ENCODE measurements around the gene LLCFC1. TPM values are rescaled to one million over a fixed set of nuclear protein-coding genes. Genes with fewer than 3 reads are reported as not detected.

Gene LLCFC1
- total and polyA plus RNA-seq, 2 experiments from 2014 or later: not detected

GRCh38 chr7:142956951-142957623 is 17.8 kb downstream of the LLCFC1 start (continued):
- no peak for TF ChIP-seq REST (IDR thresholded peaks at IDR 0.05; ENCODE audit: unreplicated experiment)
- no peak for TF ChIP-seq ZNF331 (CRISPR knock-in tag; IDR thresholded peaks at IDR 0.05; ENCODE audit: low read depth)
- no peak for TF ChIP-seq JUNB (IDR thresholded peaks at IDR 0.05; ENCODE audit: unreplicated experiment)
- no peak for TF ChIP-seq CTCF (conservative IDR thresholded peaks at IDR 0.05; ENCODE audit: low read depth in 2 of 2)

GRCh38 chr7:142957723-142958122 is 18.4 kb downstream of the LLCFC1 start:
- Histone ChIP-seq H3K4me2 (peak overlapping the region; percentile 61), H3K36me3 (ENCODE audit: insufficient read depth) (no peaks in the 10 kb centered on the region; the same call in 1 of the 2 replicates)
- H3K9me3 Mint-ChIP-seq: peaks cover 27% of the 10 kb centered on the region
- TF ChIP-seq ZNF331 (CRISPR knock-in tag; IDR thresholded peaks at IDR 0.05; ENCODE audit: low read depth) (no peak), ETS1 (IDR thresholded peaks at IDR 0.05) (no peak), NANOG (IDR thresholded peaks at IDR 0.05; ENCODE audit: borderline replicate concordance) (no peak), STAT1 (IDR thresholded peaks at IDR 0.05; ENCODE audit: unreplicated experiment) (no peak), CREB1 (CRISPR knock-in tag; IDR thresholded peaks at IDR 0.05; ENCODE audit: low read depth) (no peak), POLR2AphosphoS5 (IDR thresholded peaks at IDR 0.05; ENCODE audit: low read depth) (no peak), EZH2phosphoT487 (IDR thresholded peaks at IDR 0.05; ENCODE audit: unreplicated experiment) (no peak), JUNB (IDR thresholded peaks at IDR 0.05; ENCODE audit: unreplicated experiment) (no peak), CTCF (conservative IDR thresholded peaks at IDR 0.05; ENCODE audit: low read depth in 2 of 2) (no peak)

More at GRCh38 chr7:142957723-142958122, 18.4 kb downstream of the LLCFC1 start:
- Histone ChIP-seq H3K27ac (ENCODE audit: low read depth) (no peak overlapping the region), H2AFZ (peak overlapping the region; percentile 63; the same call in 1 of the 2 replicates), H3K79me2 (replicated peaks; ENCODE audit: insufficient read depth) (no peaks in the 10 kb centered on the region), H3K4me3 (no peak overlapping the region), H3F3A (replicated peaks; ENCODE audit: low read depth) (no peaks in the 10 kb centered on the region), H3K27me3 (ENCODE audit: insufficient read depth) (no peaks in the 10 kb centered on the region), H4K20me1 (replicated peaks; ENCODE audit: insufficient read depth) (no peaks in the 10 kb centered on the region), H3K4me1 (ENCODE audit: insufficient read depth) (peaks cover 32% of the 10 kb centered on the region), H3K9me2 (ENCODE audit: insufficient read depth) (peaks cover 21% of the 10 kb centered on the region)
- H3K27ac Mint-ChIP-seq: no peak overlapping the region
- H3K4me3 Mint-ChIP-seq: no peak overlapping the region
- H3K4me1 Mint-ChIP-seq: peaks cover 34% of the 10 kb centered on the region
- ATAC-seq (no peak; the same call in 2 of the 3 replicates), DNase-seq (ENCODE audit: low spot score) (peak; percentile 10)
- peaks cover 33% of the 10 kb centered on the region for H3K36me3 Mint-ChIP-seq (ENCODE audit: low read depth)
- H3K27me3 Mint-ChIP-seq (ENCODE audit: insufficient read depth, low read depth, poor library complexity): peaks cover 8% of the 10 kb centered on the region

Data from GM23338 (cell line).